Suppressor macrophage treated with lipopolysaccharide for 4 hours (primary cell): ENCODE data around the gene EZR.

Experiments used
- DNase-seq: peaks from one replicate; pipeline ENCODE4 v3.0.0-alpha.2; 2020

The EZR gene

GRCh38 chr6:158717341-158718330 lies 101.5 kb downstream of the EZR start:
- no peak for DNase-seq
